Right kidney (tissue), 1 donor: ENCODE results near the gene CRYBB1.

ENCODE experiments used
- DNase-seq: peaks from one replicate; pipeline ENCODE4 v3.0.0-alpha.2; 2016

The CRYBB1 gene

DNA sequence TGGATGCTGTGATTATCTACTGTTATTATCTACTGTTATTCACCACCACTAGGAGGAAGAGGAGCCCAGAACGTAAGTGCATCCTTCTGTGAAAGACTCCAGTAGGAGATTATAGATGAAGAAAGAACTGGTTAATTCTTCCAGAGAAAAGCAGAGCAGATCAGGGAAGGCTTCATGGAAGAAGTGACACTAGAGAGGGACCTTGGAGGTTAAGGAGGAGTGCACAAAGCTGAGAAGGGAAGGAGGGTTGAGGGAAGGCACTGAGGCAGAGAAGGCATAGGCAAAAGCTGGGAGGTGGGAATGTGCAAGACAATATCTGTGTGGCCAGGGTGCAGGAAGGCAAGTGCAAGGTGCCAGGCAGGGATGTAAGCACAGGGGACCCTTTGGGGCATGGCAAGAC is 13.5 kb downstream of the CRYBB1 start:
- DNase-seq = no peak

DNA sequence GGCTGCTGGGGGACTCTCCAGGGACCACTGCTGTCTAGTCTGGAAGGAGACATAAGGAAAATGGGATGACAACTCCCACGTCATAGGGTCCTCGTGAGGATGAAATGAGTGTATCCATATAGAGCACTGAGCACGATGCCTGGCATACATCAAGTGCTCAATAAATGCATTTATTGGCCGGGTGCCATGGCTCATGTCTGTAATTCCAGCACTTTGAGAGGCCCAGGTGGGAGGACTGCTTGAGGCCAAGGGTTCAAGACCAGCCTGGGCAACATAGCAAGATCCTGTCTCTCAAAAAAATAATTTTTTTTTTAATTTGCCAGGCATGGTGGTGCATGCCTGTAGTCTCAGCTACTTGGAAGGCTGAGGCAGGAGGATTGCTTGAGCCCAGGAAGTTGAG is 15.7 kb downstream of the CRYBB1 start:
- no peak for DNase-seq

DNA sequence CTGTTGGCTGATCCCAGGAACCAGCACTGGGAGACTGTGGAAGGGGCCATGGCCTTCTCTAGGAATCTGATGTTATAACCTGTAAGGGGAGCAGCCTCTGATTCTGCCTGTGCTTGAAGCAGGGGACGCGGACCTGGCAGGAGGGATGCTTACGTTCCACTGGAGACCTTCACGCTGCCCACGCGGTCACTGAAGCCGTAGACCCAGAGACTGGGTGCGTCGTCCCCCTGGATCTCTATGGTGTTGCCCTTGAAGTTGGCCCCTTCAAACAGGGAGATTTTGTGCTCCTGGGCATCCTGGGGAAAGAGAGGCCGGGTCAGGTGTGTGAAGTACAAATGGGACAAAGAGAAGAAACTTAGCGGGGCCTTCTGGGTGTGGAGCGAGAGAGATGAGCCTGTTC is 16.1 kb downstream of the CRYBB1 start:
- DNase-seq = no peak

- no peak for DNase-seq
Observed at GRCh38 chr22:26599505-26599904, 18.3 kb downstream of the CRYBB1 start.

GRCh38 chr22:26597480-26597879 is 20.3 kb downstream of the CRYBB1 start:
- DNase-seq = no peak

DNA sequence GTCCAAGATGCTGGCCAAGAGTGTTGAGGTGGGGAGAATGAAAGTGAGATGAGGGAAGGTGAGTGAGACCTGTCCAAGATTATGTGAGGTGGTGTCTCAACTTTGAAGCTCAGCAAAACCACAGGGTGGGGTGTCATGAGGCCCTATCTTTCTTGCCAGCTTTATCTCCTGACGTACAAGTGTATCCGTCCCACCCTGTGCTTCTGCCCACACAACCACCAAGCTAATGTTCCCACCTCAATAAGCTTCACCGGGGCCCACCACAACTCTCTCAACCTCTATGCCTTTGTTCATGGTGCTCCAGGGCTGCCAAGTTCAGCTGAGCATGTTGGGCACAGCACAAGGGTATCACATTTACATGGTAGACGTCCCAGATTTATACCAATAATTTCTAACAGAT is 20.8 kb downstream of the CRYBB1 start:
- DNase-seq = no peak

DNA sequence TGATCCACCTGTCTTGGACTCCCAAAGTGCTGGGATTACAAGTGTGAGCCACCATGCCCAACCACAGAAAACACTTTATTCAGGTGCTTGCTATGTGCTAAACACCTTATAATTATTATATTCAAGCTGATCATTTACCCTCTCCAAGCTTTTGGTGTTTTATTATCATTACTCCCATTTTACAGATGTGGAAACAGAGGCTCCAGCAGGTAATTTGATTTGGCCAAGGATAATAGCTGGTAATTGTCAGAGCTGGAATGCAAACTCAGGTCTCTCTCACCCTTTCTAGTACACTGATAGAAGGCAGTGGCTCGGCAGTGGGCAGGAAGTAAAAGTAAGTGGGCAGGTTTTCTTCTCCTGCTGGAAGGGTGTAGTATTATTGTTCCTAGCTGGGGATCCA is 24.1 kb downstream of the CRYBB1 start:
- DNase-seq = no peak

DNA sequence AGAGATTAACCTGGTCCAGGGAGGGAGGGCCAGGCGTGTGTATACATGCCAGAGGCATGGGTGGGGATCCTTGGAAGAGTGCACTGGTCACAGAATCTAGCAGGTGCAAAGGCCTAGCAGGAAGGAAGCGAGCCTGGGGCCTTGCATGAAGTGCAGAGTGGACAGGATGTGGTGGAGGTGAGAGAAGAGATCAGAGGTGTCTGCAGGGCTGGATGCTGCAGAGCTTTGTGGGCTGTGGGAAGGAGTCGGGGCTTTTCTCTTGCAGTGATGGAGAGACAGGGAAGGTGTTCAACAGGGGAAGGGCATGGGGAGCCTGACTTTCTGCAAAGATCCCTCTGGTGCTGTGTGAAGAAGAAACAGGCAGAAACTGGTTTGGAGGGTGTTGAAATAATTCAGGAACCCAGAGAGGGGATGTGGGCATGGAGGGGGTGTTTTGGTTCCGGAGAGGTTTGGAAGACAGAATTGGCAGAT is 25.4 kb downstream of the CRYBB1 start:
- no peak for DNase-seq

DNA sequence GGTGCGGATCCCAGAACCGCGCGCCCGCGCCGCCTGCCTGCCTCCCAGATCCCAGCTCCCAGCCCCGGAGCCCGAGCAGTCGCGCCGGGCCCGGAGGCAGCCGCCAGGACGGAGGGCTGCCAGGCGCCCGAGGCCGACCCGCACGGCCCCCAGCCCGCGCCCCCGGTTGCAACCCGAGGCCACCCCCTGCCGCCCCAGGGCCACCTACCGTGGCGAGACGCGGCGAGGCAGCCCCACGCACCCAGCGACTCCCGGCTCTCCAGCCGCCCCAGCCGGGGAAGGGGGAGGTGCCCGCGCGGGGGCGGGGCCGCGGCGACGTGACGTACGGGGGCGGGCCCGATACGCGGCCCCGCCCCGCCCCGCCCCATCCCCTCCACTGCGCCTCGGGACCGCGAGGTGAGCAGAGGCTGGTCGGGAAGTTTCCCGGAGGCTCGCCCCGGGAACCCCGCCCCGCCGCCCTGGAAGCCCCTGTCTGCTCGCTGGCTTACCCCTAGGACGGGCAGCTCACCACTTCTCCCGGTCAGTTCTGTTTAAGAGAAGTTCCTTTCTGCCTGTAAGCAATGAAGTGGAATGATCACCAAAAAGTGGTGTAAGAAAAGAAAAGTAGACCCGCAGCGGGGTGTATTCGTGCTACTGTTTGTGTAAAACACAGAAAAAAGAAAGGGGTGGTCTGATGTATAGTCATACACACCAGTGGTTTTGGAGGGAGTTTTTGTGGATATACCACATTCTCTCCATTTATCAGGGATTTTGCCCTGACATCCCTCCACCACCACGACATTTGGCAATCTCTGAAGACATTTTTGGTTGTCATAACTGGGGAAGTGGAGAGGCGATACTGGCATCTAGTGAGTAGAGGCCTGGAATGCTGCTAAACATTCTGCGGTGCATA is 27.7 kb downstream of the CRYBB1 start, which contains the start of gene TPST2:
TSS of gene TPST2 (minus strand) at position 288 of the 892 bp plus-strand sequence. CDS start 48,502 bp downstream, outside the sequence.
- peak; percentile 72 for DNase-seq

DNA sequence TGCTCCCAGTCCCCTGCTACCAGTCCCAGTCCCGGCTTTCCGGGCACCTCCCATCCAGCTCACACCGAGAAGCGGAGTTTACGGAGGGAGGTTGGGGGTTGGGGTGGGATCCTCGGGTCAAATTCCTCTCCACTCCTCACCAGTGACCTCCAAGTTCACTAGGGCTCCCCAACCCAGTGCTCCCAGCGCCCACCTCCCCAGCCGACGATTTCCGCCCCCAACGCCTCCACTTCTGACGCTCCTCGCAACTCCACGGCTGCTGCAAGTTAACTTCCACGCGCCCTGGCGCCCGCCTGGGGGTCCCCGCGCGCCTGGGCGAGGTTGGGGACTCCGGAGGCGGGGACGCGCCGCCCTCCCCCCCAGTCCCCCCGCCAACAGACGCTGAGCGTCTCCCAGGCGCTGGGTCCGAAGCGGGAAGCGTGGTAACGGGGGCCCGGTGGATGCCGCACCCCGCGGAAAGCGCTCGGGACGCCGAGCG is 28.4 kb downstream of the CRYBB1 start:
- DNase-seq = peak; percentile 73

- no peak for DNase-seq
Observed at GRCh38 chr22:26588729-26589366, 29.0 kb downstream of the CRYBB1 start.

- no peak for DNase-seq
Observed at GRCh38 chr22:26587991-26588613, 29.7 kb downstream of the CRYBB1 start.

DNA sequence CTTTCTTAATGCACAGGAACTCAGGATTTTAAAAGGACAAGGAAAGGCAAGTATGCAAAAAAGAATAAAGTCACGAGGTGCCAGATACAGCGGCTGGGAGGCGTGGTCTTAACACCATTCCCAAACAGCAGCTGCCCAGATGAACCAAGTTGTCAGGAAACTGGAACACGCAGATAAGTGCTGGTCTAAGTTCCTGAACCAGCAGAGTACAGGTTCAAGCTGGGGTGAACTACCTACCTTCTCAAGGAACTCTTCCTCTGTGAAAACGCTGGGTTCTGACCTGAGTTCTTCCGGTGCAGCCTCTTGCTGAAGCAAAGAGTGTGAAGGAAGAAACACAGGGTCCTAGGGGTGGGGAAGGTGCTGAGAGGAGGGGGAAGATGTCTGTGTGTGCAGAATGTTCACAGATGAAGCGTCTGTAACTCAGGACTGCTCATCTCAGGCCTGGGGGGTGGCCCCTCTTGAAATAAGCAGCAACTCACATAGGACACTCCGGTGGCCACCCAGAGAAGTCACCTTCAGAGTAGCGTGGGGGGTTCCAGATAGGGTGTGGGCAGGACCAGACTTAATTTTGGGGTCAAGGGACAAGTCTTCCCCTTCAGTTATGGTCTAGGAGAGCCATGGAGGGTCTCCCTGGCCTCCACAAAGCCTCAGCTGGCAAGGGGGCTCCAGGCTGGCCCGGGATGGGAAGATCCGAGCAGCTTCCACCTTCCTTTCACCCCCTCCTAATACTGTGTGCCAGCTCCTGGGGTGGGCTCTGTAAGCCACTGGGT is 31.1 kb downstream of the CRYBB1 start:
- no peak for DNase-seq

GRCh38 chr22:26585104-26585790 is 32.6 kb downstream of the CRYBB1 start:
- no peak for DNase-seq

GRCh38 chr22:26584010-26584409 is 33.8 kb downstream of the CRYBB1 start:
- DNase-seq = no peak

GRCh38 chr22:26581633-26582168 is 36.1 kb downstream of the CRYBB1 start:
- DNase-seq = no peak

GRCh38 chr22:26581026-26581425 is 36.8 kb downstream of the CRYBB1 start:
- DNase-seq = no peak

DNA sequence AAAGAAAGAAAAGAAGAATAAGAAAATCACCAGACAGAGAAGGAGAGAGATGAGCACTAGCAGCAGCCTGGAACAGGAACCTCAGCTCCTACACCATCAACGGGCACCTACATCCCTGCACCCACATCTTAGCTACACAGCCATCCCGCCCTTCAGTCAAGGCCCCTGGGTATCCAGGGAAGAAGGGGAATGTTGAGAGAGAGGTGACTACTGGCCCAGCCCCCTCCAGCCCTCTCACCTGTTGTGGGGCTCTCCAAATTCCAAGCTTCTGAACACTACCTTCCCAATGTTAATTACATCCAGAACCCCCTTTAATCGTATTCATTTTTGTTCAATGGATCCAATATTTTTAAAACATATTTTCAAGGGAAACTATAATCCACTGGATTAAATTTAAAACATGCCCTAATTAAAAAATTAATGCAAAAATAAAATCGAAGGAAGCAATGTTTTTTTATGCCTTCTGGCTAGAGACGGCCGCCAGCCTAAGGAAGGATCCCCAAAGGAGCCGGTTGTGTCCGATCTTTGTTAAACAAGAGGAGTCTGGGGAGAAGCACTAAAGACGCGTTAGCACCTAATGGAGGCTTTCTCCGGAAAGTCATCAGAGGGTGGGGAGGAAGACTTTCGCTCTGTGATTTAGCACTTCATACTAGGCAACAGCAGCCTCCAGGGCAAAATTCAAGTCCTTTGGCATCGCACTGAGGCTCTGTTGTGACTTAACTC is 37.4 kb downstream of the CRYBB1 start:
- no peak for DNase-seq

GRCh38 chr22:26579331-26579886 is 38.4 kb downstream of the CRYBB1 start:
- no peak for DNase-seq

- DNase-seq = no peak
Observed at GRCh38 chr22:26577081-26577480, 40.7 kb downstream of the CRYBB1 start.
